Measurements from ENCODE around the gene ARHGAP20. TPM values are rescaled to one million over a fixed set of nuclear protein-coding genes. Genes with fewer than 3 reads are reported as not detected.

ARHGAP20 gene
- total and polyA plus RNA-seq, 2 of the 8 experiments (the other 6 are each of a cell fraction or from before 2014, with no cell fraction given): 0.05 to 0.28 TPM

GRCh38 chr11:110736171-110736553 lies 23.9 kb upstream of the ARHGAP20 start:
- no peaks in the 10 kb centered on the region for H3K79me1 ChIP-seq (ENCODE audit: low read depth, low read length)
- no peak for FAIRE-seq
- CTCF ChIA-PET (ENCODE audit: partially characterized antibody): no interaction called here

More at GRCh38 chr11:110736171-110736553, 23.9 kb upstream of the ARHGAP20 start:
- Histone ChIP-seq H3K23ac (ENCODE audit: insufficient read length) (no peak overlapping the region), H4K20me1 (replicated peaks in 1 of 2; ENCODE audit: control insufficient read depth in 1 of 2, insufficient read depth in 2 of 2, low read length in 2 of 2) (no peaks in the 10 kb centered on the region), H3K27ac (ENCODE audit: low read depth, low read length) (no peak overlapping the region), H3K4me1 (replicated peaks in 1 of 4; ENCODE audit: control insufficient read depth in 3 of 4, insufficient read depth in 4 of 4, low read length in 3 of 4) (no peaks in the 10 kb centered on the region), H4K8ac (ENCODE audit: extremely low read depth, insufficient read depth, low read length) (no peak overlapping the region), H4K5ac (ENCODE audit: insufficient read length, low read depth, low read length) (no peak overlapping the region), H3K18ac (ENCODE audit: extremely low read depth, low read length) (no peak overlapping the region), H3K4me2 (ENCODE audit: insufficient read depth in 1 of 2, low read depth in 2 of 2, low read length in 2 of 2) (no peak overlapping the region), H2BK20ac (ENCODE audit: low read length) (no peak overlapping the region), H3K9me3 (ENCODE audit: insufficient read depth in 2 of 2, low read depth in 1 of 2, low read length in 1 of 2) (no peaks in the 10 kb centered on the region), H2BK15ac (ENCODE audit: low read length) (no peak overlapping the region), H2BK5ac (ENCODE audit: low read depth, low read length) (no peak overlapping the region), H3K14ac (ENCODE audit: insufficient read length) (no peak overlapping the region), H3K79me2 (ENCODE audit: control insufficient read depth in 1 of 2, insufficient read depth in 2 of 2, low read length in 2 of 2) (no peaks in the 10 kb centered on the region), H3K4ac (replicated peaks; ENCODE audit: insufficient read length, low read depth, low read length) (no peak overlapping the region), H3K56ac (replicated peaks; ENCODE audit: insufficient read length, low read depth, low read length) (no peak overlapping the region), H2AK5ac (ENCODE audit: low read depth, low read length) (no peak overlapping the region), H2AFZ (ENCODE audit: low read length) (no peak overlapping the region), H3K23me2 (ENCODE audit: low read depth, low read length) (no peaks in the 10 kb centered on the region), H2BK120ac (replicated peaks; ENCODE audit: low read depth, low read length) (no peak overlapping the region), H3K4me3 (ENCODE audit: extremely low read depth in 1 of 4, insufficient read depth in 2 of 4, low read depth in 3 of 4, low read length in 4 of 4) (no peak overlapping the region), H3K36me3 (ENCODE audit: control insufficient read depth in 2 of 4, insufficient read depth in 4 of 4, low read length in 3 of 4) (no peaks in the 10 kb centered on the region), H3K9ac (replicated peaks in 1 of 4; ENCODE audit: extremely low read depth in 1 of 4, low read depth in 3 of 4, low read length in 3 of 4) (no peak overlapping the region), H2BK12ac (ENCODE audit: low read depth, low read length) (no peak overlapping the region), H3K27me3 (replicated peaks in 1 of 4; ENCODE audit: control insufficient read depth in 3 of 4, extremely low read depth in 1 of 4, insufficient read depth in 3 of 4, low read length in 3 of 4) (no peaks in the 10 kb centered on the region), H4K91ac (replicated peaks; ENCODE audit: insufficient read length, low read length) (no peak overlapping the region)
- no peak for DNase-seq (ENCODE audit: low read depth in 1 of 2, low spot score in 2 of 2)
- POLR2A ChIA-PET (ENCODE audit: partially characterized antibody): no interaction called here
- 88% methylated on average over 2 of the region's 2 CpGs; no CpG with 5 or more reads in 1 of the 2 experiments for WGBS, 2 experiments (ENCODE audit: extremely low coverage in 1 of 2, insufficient coverage in 1 of 2, insufficient read length in 1 of 2, insufficient replicate concordance in 2 of 2, low coverage in 1 of 2, low lambda C conversion rate in 2 of 2, missing lambda C conversion rate in 1 of 2)
- TF ChIP-seq YY1 (IDR thresholded peaks at IDR 0.05; ENCODE audit: low read depth, low read length): no peak
- no peak for TF ChIP-seq RBBP5 (IDR thresholded peaks at IDR 0.05; ENCODE audit: borderline replicate concordance, low read depth, low read length)
- no peak for TF ChIP-seq KDM1A (IDR thresholded peaks at IDR 0.05; ENCODE audit: borderline replicate concordance, low read length)
- TF ChIP-seq SAP30 (IDR thresholded peaks at IDR 0.05; ENCODE audit: insufficient read depth, insufficient replicate concordance, low read length): no peak
- no peak for TF ChIP-seq HDAC2 (IDR thresholded peaks at IDR 0.05; ENCODE audit: borderline replicate concordance in 1 of 2, low read depth in 2 of 2, low read length in 2 of 2)
- TF ChIP-seq SP2 (IDR thresholded peaks at IDR 0.05; ENCODE audit: low read length): no peak
- TF ChIP-seq CHD2 (IDR thresholded peaks at IDR 0.05; ENCODE audit: low read length): no peak
- TF ChIP-seq ASH2L (IDR thresholded peaks at IDR 0.05; ENCODE audit: low read length): no peak

Measured in H1 (cell line).